ENCODE data around the gene MINDY1.

Gene MINDY1

GRCh38 chr1:151005729-151006319 lies 878 bp downstream of the MINDY1 start:
- no peak for DNase-seq (ENCODE audit: extremely low read depth, low read depth)
- TF ChIP-seq CTCF (IDR thresholded peaks at IDR 0.05; ENCODE audit: low read depth, low read length) = no peak

GRCh38 chr1:151003180-151003579 lies 3.5 kb downstream of the MINDY1 start:
- no peak for TF ChIP-seq CTCF (IDR thresholded peaks at IDR 0.05; ENCODE audit: low read depth, low read length)
- no peak for DNase-seq (ENCODE audit: extremely low read depth, low read depth)

- TF ChIP-seq CTCF (IDR thresholded peaks at IDR 0.05; ENCODE audit: low read depth, low read length) = no peak
- DNase-seq (ENCODE audit: extremely low read depth, low read depth) = no peak
These were observed 4.1 kb downstream of the MINDY1 start for GRCh38 chr1:151002611-151003010.

- no peak for TF ChIP-seq CTCF (IDR thresholded peaks at IDR 0.05; ENCODE audit: low read depth, low read length)
These were observed 4.7 kb downstream of the MINDY1 start for GRCh38 chr1:151002051-151002450.

GRCh38 chr1:151001602-151002001 lies 5.1 kb downstream of the MINDY1 start:
- TF ChIP-seq CTCF (IDR thresholded peaks at IDR 0.05; ENCODE audit: low read depth, low read length) = no peak
- DNase-seq (ENCODE audit: extremely low read depth, low read depth) = no peak

More at GRCh38 chr1:151002051-151002450, 4.7 kb downstream of the MINDY1 start:
- DNase-seq (ENCODE audit: extremely low read depth, low read depth) = no peak

GRCh38 chr1:151000408-151000807 lies 6.3 kb downstream of the MINDY1 start:
- TF ChIP-seq CTCF (IDR thresholded peaks at IDR 0.05; ENCODE audit: low read depth, low read length) = no peak
- no peak for DNase-seq (ENCODE audit: extremely low read depth, low read depth)

- TF ChIP-seq CTCF (IDR thresholded peaks at IDR 0.05; ENCODE audit: low read depth, low read length) = no peak
- no peak for DNase-seq (ENCODE audit: extremely low read depth, low read depth)
These were observed 6.8 kb downstream of the MINDY1 start for GRCh38 chr1:150999926-151000325.

Data from AG09319 (cell line).